ENCODE results near the gene GALNT5.

The GALNT5 gene

GRCh38 chr2:157305723-157306110 is 48.2 kb downstream of the GALNT5 start:
- no peak overlapping the region for H3K4me3 ChIP-seq (ENCODE audit: low read depth, low read length)
- H3K36me3 ChIP-seq (ENCODE audit: control insufficient read depth in 2 of 2, insufficient read depth in 1 of 2, low read length in 2 of 2), result no peaks in the 10 kb centered on the region
- no peak overlapping the region for H3K27ac ChIP-seq (ENCODE audit: extremely low read depth, low read depth, low read length)
- POLR2A ChIA-PET, result no interaction called here
- TF ChIP-seq ZNF175 (tag by site-specific recombination; IDR thresholded peaks at IDR 0.05), result no peak
- TF ChIP-seq SCRT2 (tag by site-specific recombination; IDR thresholded peaks at IDR 0.05), result no peak
- no peak for TF ChIP-seq ZNF423 (tag by site-specific recombination; IDR thresholded peaks at IDR 0.05)
- no peak for TF ChIP-seq ZNF596 (tag by site-specific recombination; IDR thresholded peaks at IDR 0.05)
- no peaks in the 10 kb centered on the region for H3K4me1 ChIP-seq (ENCODE audit: control insufficient read depth, insufficient read depth, low read length)
- CTCF ChIA-PET, result interaction anchor here (0.6 to 6.0 kb wide), 6 partner anchors 11 to 185 kb away, joined by 3 to 37 read pairs (median 4); no protein-coding TSS in a partner anchor
- H3K9me3 ChIP-seq (ENCODE audit: control insufficient read depth, insufficient read depth, low read depth, low read length), result no peaks in the 10 kb centered on the region

- CTCF ChIA-PET, result interaction anchor here (0.6 to 1.2 kb wide), 6 partner anchors 10 to 425 kb away, joined by 3 to 4 read pairs (median 3); no protein-coding TSS in a partner anchor
- no peak for TF ChIP-seq ZNF837 (tag by site-specific recombination; IDR thresholded peaks at IDR 0.05)
- no peak for TF ChIP-seq ZNF341 (tag by site-specific recombination; IDR thresholded peaks at IDR 0.05; ENCODE audit: low read depth)
- no peak for TF ChIP-seq ZNF791 (tag by site-specific recombination; IDR thresholded peaks at IDR 0.05)
- TF ChIP-seq ZSCAN30 (tag by site-specific recombination; IDR thresholded peaks at IDR 0.05), result no peak
- no peak for TF ChIP-seq GLI4 (tag by site-specific recombination; IDR thresholded peaks at IDR 0.05)
- no peak for TF ChIP-seq ZNF549 (tag by site-specific recombination; IDR thresholded peaks at IDR 0.05)
- TF ChIP-seq ZNF248 (tag by site-specific recombination; IDR thresholded peaks at IDR 0.05), result no peak
- no peak for TF ChIP-seq ZNF510 (tag by site-specific recombination; IDR thresholded peaks at IDR 0.05; ENCODE audit: insufficient replicate concordance)
- H3K36me3 ChIP-seq (ENCODE audit: control insufficient read depth in 2 of 2, insufficient read depth in 1 of 2, low read length in 2 of 2), result no peaks in the 10 kb centered on the region
- H3K27ac ChIP-seq (ENCODE audit: extremely low read depth, low read depth, low read length), result no peak overlapping the region
- no peaks in the 10 kb centered on the region for H3K4me1 ChIP-seq (ENCODE audit: control insufficient read depth, insufficient read depth, low read length)
- no peaks in the 10 kb centered on the region for H3K9me3 ChIP-seq (ENCODE audit: control insufficient read depth, insufficient read depth, low read depth, low read length)
- POLR2A ChIA-PET, result no interaction called here
- no peak overlapping the region for H3K4me3 ChIP-seq (ENCODE audit: low read depth, low read length)
Measured at GRCh38 chr2:157307021-157307420, 49.5 kb downstream of the GALNT5 start.

- Histone ChIP-seq H3K36me3 (ENCODE audit: control insufficient read depth in 2 of 2, insufficient read depth in 1 of 2, low read length in 2 of 2) (no peaks in the 10 kb centered on the region), H3K9me3 (ENCODE audit: control insufficient read depth, insufficient read depth, low read depth, low read length) (no peaks in the 10 kb centered on the region), H3K4me3 (ENCODE audit: low read depth, low read length) (no peak overlapping the region), H3K4me1 (ENCODE audit: control insufficient read depth, insufficient read depth, low read length) (no peaks in the 10 kb centered on the region), H3K27ac (ENCODE audit: extremely low read depth, low read depth, low read length) (no peak overlapping the region)
- no peak for TF ChIP-seq ZNF768 (tag by site-specific recombination; IDR thresholded peaks at IDR 0.05)
- no peak for TF ChIP-seq ZNF677 (tag by site-specific recombination; IDR thresholded peaks at IDR 0.05)
- no peak for TF ChIP-seq ZBTB17 (tag by site-specific recombination; IDR thresholded peaks at IDR 0.05)
- TF ChIP-seq CTCF (tag by site-specific recombination; IDR thresholded peaks at IDR 0.05), result no peak
- TF ChIP-seq ZNF449 (tag by site-specific recombination; IDR thresholded peaks at IDR 0.05), result no peak
- no peak for TF ChIP-seq ZNF202 (tag by site-specific recombination; IDR thresholded peaks at IDR 0.05; ENCODE audit: borderline replicate concordance)
- no peak for TF ChIP-seq ZNF155 (tag by site-specific recombination; IDR thresholded peaks at IDR 0.05)
- no peak for TF ChIP-seq PRDM10 (tag by site-specific recombination; IDR thresholded peaks at IDR 0.05)
- TF ChIP-seq MYNN (tag by site-specific recombination; IDR thresholded peaks at IDR 0.05; ENCODE audit: borderline replicate concordance), result no peak
- no peak for TF ChIP-seq ZSCAN18 (tag by site-specific recombination; IDR thresholded peaks at IDR 0.05)
- no peak for TF ChIP-seq GLIS1 (tag by site-specific recombination; IDR thresholded peaks at IDR 0.05)
- no peak for TF ChIP-seq MZF1 (tag by site-specific recombination; IDR thresholded peaks at IDR 0.05; ENCODE audit: borderline replicate concordance)
- ChIA-PET POLR2A (no interaction called here), CTCF (interaction anchor here (3.4 kb wide), 1 partner anchor 17 kb away, joined by 18 read pairs; the partner anchor contains the start of gene ERMN)
Measured at GRCh38 chr2:157309878-157310277, 52.4 kb downstream of the GALNT5 start.

Measured in HEK293 (cell line).